Measurements from ENCODE around the gene CFAP53. TPM values are rescaled to one million over a fixed set of nuclear protein-coding genes. Genes with fewer than 3 reads are reported as not detected.
"Not testable (repeated sequence)": the region's sequence is repeated elsewhere in the genome, so short reads cannot be mapped to it uniquely, and the experiment has no call there.

Gene CFAP53
- total RNA-seq, 8 experiments from 2014 or later, result 0.41 to 6.3 (median 1.6) TPM

GRCh38 chr18:50299626-50300388, 33.5 kb upstream of the CFAP53 start:
- Histone ChIP-seq H3K4me1 (replicated peaks in 1 of 2) (no peaks in the 10 kb centered on the region), H3K4me3 (no peak overlapping the region), H3K27ac (no peak overlapping the region)
- in situ Hi-C loops (cut with MboI; ENCODE audit: low pct_unique_long_range_greater_than_20kb in 2 of 9, low sequenced_read_pairs in 9 of 9, unreplicated experiment in 9 of 9), result loop anchor here in 1 of 9 experiments (25.0 kb wide), 1 partner anchor 137 kb away; no protein-coding TSS in a partner anchor
- WGBS, 10 experiments, result 10 to 80% (median 50%) methylated on average over 1 to 7 of the region's 7 CpGs; no CpG with 5 or more reads in 1 of the 10 experiments
- no peak for ATAC-seq (replicated peaks in 6 of 8)

GRCh38 chr18:50298443-50299284, 32.4 kb upstream of the CFAP53 start:
- no peaks in the 10 kb centered on the region for H3K4me1 ChIP-seq (replicated peaks in 1 of 2)
- peak overlapping the region in 1 of 5 donors; percentile 33 for H3K4me3 ChIP-seq
- no peak overlapping the region for H3K27ac ChIP-seq
- ATAC-seq (replicated peaks in 6 of 8), result peak in 2 of 8 experiments; percentile 11 to 18
- WGBS, 10 experiments, result 0 to 91% (median 41%) methylated on average over 1 to 4 of the region's 49 CpGs; no CpG with 5 or more reads in 6 of the 10 experiments
- in situ Hi-C loops (cut with MboI; ENCODE audit: low pct_unique_long_range_greater_than_20kb in 2 of 9, low sequenced_read_pairs in 9 of 9, unreplicated experiment in 9 of 9), result loop anchor here in 1 of 9 experiments (25.0 kb wide), 1 partner anchor 139 kb away; no protein-coding TSS in a partner anchor

GRCh38 chr18:50297621-50298442, 31.5 kb upstream of the CFAP53 start:
- in situ Hi-C loops (cut with MboI; ENCODE audit: low pct_unique_long_range_greater_than_20kb in 2 of 9, low sequenced_read_pairs in 9 of 9, unreplicated experiment in 9 of 9), result loop anchor here in 1 of 9 experiments (25.0 kb wide), 1 partner anchor 139 kb away; no protein-coding TSS in a partner anchor
- 30 to 100% (median 85%) methylated on average over 1 to 10 of the region's 28 CpGs; no CpG with 5 or more reads in 1 of the 10 experiments for WGBS, 10 experiments
- peak in 7 of 8 experiments; percentile 75 to 100 (median 99) for ATAC-seq (replicated peaks in 6 of 8)
- Histone ChIP-seq H3K4me3 (peak overlapping the region in 3 of 5 donors; percentile 27 to 33 (median 33)), H3K27ac (no peak overlapping the region), H3K4me1 (replicated peaks in 1 of 2) (no peaks in the 10 kb centered on the region)

- in situ Hi-C loops (cut with MboI; ENCODE audit: low pct_unique_long_range_greater_than_20kb in 2 of 9, low sequenced_read_pairs in 9 of 9, unreplicated experiment in 9 of 9), result loop anchor here in 1 of 9 experiments (25.0 kb wide), 1 partner anchor 144 kb away; no protein-coding TSS in a partner anchor
- ATAC-seq (replicated peaks in 6 of 8), result no peak
- Histone ChIP-seq H3K27ac (no peak overlapping the region), H3K4me1 (replicated peaks in 1 of 2) (no peaks in the 10 kb centered on the region), H3K4me3 (no peak overlapping the region)
- 14 to 100% (median 83%) methylated on average over 1 of the region's 1 CpG; no CpG with 5 or more reads in 3 of the 10 experiments for WGBS, 10 experiments
Observed at GRCh38 chr18:50293039-50293438, 26.7 kb upstream of the CFAP53 start.

GRCh38 chr18:50289108-50289443, 22.8 kb upstream of the CFAP53 start:
- no peak for ATAC-seq (replicated peaks in 6 of 8)
- H3K4me1 ChIP-seq (replicated peaks in 1 of 2), result peaks cover 5 to 7% of the 10 kb centered on the region in 2 donors
- no peak overlapping the region for H3K4me3 ChIP-seq
- no peak overlapping the region for H3K27ac ChIP-seq
- 75 to 100% (median 93%) methylated on average over 1 to 4 of the region's 4 CpGs; no CpG with 5 or more reads in 3 of the 10 experiments for WGBS, 10 experiments
- in situ Hi-C loops (cut with MboI; ENCODE audit: low pct_unique_long_range_greater_than_20kb in 2 of 9, low sequenced_read_pairs in 9 of 9, unreplicated experiment in 9 of 9), result loop anchor here in 1 of 9 experiments (25.0 kb wide), 1 partner anchor 148 kb away; no protein-coding TSS in a partner anchor

- not testable (repeated sequence) for H3K4me1 ChIP-seq (replicated peaks in 1 of 2); ATAC-seq (replicated peaks in 6 of 8)
- H3K4me3 ChIP-seq, result peak overlapping the region; percentile 48 to 58 (median 51)
- WGBS, 10 experiments, result 6 to 74% (median 65%) methylated on average over 2 to 18 of the region's 21 CpGs; no CpG with 5 or more reads in 1 of the 10 experiments
- peak overlapping the region; percentile 75 to 81 for H3K27ac ChIP-seq
- in situ Hi-C loops (cut with MboI; ENCODE audit: low pct_unique_long_range_greater_than_20kb in 2 of 9, low sequenced_read_pairs in 9 of 9, unreplicated experiment in 9 of 9), result loop anchor here in 1 of 9 experiments (25.0 kb wide), 1 partner anchor 149 kb away; no protein-coding TSS in a partner anchor
Observed at GRCh38 chr18:50288348-50289107, 22.2 kb upstream of the CFAP53 start.

GRCh38 chr18:50287441-50288347, 21.4 kb upstream of the CFAP53 start, which contains the start of gene CXXC1:
TSS of gene CXXC1 (minus strand) at chr18:50287692. CDS start at chr18:50287589, 103 bp downstream.
- Histone ChIP-seq H3K4me3 (peak within 1 kb of the TSS; percentile 59 to 90 (median 66)), H3K4me1 (replicated peaks in 1 of 2) (peaks cover 5 to 7% of the 10 kb centered on the region in 2 donors), H3K27ac (peak within 1 kb of the TSS; percentile 75 to 81)
- in situ Hi-C loops (cut with MboI; ENCODE audit: low pct_unique_long_range_greater_than_20kb in 2 of 9, low sequenced_read_pairs in 9 of 9, unreplicated experiment in 9 of 9), result loop anchor here in 1 of 9 experiments (25.0 kb wide), 1 partner anchor 150 kb away; no protein-coding TSS in a partner anchor
- 0 to 10% (median 1%) methylated on average over 6 to 36 of the region's 76 CpGs; no CpG with 5 or more reads in 1 of the 10 experiments for WGBS, 10 experiments
- peak; percentile 86 to 95 (median 88) for ATAC-seq (replicated peaks in 6 of 8)

- 0 to 2% (median 0%) methylated on average over 2 to 8 of the region's 27 CpGs; no CpG with 5 or more reads in 5 of the 10 experiments for WGBS, 10 experiments
- ATAC-seq (replicated peaks in 6 of 8), result peak; percentile 0 to 7 (median 2)
- H3K27ac ChIP-seq, result peak overlapping the region; percentile 26 to 52
- peaks cover 7 to 8% of the 10 kb centered on the region in 2 donors for H3K4me1 ChIP-seq (replicated peaks in 1 of 2)
- peak overlapping the region; percentile 59 to 90 (median 66) for H3K4me3 ChIP-seq
- in situ Hi-C loops (cut with MboI; ENCODE audit: low pct_unique_long_range_greater_than_20kb in 2 of 9, low sequenced_read_pairs in 9 of 9, unreplicated experiment in 9 of 9), result loop anchor here in 1 of 9 experiments (25.0 kb wide), 1 partner anchor 150 kb away; no protein-coding TSS in a partner anchor
Observed at GRCh38 chr18:50287028-50287440, 20.7 kb upstream of the CFAP53 start.

- Histone ChIP-seq H3K4me1 (replicated peaks in 1 of 2) (peaks cover 9 to 10% of the 10 kb centered on the region in 2 donors), H3K4me3 (peak overlapping the region; percentile 59 to 90 (median 66)), H3K27ac (peak overlapping the region; percentile 26 to 52)
- peak in 7 of 8 experiments; percentile 1 to 51 (median 17) for ATAC-seq (replicated peaks in 6 of 8)
- in situ Hi-C loops (cut with MboI; ENCODE audit: low pct_unique_long_range_greater_than_20kb in 2 of 9, low sequenced_read_pairs in 9 of 9, unreplicated experiment in 9 of 9), result loop anchor here in 1 of 9 experiments (25.0 kb wide), 1 partner anchor 151 kb away; no protein-coding TSS in a partner anchor
- 0% methylated on average over 1 to 3 of the region's 23 CpGs; no CpG with 5 or more reads in 8 of the 10 experiments for WGBS, 10 experiments
Observed at GRCh38 chr18:50286391-50287027, 20.2 kb upstream of the CFAP53 start.
